HG02840 (cell line): ENCODE measurements around the gene EZR.

Experiments
- ATAC-seq: cut with Tn5 transposase; IDR thresholded peaks from one replicate; pipeline ENCODE4 v1.9.1; 2021; ENCODE audit warnings: mild to moderate bottlenecking, moderate library complexity, moderate number of reproducible peaks; ENCODE audit not compliant: unreplicated experiment, low FRiP score

The EZR gene

DNA sequence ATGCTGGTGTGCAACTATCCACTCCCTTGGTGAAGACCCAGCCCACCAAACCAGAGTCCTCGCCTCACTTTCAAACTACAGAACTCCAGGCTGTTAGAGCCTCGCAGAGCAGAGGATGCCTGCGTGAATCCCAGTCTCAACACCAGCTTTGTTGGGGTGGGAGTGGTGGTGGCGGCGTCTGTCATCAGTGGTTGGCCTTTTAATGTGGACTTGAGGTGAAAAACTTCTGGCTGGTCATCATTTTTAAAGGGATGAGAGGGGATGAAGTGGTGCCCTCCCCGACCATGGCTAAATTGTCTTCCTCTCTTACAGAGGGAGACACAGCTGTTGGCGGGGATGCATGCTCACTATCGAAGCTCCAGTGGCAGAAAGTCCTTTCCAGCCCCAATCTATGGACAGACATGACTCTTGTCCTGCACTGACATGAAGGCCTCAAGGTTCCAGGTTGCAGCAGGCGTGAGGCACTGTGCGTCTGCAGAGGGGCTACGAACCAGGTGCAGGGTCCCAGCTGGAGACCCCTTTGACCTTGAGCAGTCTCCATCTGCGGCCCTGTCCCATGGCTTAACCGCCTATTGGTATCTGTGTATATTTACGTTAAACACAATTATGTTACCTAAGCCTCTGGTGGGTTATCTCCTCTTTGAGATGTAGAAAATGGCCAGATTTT is 54.9 kb downstream of the EZR start:
- no peak for ATAC-seq

DNA sequence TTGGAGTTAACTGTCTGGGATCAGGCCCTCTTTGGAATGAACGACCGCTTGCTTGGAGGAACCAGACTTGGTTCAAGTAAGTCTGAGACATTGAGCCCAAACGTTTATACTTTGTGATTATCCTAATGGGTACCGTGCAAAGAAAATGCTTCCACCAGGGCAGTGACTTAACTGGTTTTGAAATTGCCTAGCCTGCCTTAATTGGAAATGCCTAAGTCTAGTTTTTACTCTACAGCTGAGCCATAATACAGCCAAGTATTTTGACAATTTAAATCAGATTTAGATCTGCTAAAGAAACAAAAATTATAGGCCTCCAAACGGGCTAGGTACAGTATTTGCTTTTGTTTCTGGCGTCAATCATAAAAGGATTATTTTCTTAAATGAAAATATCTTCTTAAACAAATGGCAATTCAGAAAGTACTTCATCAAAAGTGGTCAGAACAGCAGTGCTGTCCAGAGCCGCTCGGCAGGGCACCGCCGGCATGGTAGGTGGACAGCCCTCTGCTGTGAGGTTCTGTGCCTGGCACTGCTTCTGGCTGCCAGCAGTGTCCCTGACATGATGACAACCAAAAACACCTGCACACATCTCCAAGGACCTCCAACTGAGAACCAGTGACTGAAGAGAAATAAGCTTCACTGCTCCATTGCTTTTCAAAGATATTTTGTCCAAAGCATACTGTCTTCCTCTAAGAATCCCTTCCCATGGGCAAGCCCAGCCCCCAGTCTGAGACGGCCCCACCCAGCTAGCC is 55.6 kb downstream of the EZR start:
- no peak for ATAC-seq

DNA sequence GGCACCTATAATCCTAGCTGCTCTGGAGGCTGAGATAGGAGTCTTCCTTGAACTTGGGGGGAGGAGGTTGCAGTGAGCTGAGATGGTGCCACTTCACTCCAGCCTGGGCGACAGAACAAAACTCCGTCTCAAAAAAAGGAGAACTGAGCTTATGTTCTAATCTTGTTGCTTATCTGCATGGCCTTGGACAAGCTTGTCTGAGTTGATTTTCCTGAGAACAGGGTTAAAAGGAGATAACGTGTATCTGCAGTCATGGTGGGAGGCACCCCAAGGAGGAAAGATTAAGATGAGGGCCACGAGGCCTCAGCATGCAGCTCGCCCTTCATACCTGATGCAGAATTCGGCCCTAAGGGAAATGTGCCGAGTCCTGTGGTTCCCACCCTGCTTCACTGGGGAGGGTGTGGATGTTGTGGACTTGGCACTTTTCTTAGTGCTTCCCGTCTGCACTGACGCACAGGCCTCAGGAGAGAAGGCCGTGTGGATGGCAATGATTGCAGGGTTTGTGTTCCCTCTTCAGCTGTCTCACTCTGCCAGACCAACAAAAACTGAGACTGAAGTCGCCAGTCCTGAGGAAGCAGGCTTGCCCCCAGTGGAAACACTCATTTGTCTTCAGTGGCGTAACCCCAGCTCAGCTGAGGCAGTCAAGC is 56.3 kb downstream of the EZR start:
- ATAC-seq = no peak

- no peak for ATAC-seq
These were observed 57.4 kb downstream of the EZR start for GRCh38 chr6:158761746-158762145.

DNA sequence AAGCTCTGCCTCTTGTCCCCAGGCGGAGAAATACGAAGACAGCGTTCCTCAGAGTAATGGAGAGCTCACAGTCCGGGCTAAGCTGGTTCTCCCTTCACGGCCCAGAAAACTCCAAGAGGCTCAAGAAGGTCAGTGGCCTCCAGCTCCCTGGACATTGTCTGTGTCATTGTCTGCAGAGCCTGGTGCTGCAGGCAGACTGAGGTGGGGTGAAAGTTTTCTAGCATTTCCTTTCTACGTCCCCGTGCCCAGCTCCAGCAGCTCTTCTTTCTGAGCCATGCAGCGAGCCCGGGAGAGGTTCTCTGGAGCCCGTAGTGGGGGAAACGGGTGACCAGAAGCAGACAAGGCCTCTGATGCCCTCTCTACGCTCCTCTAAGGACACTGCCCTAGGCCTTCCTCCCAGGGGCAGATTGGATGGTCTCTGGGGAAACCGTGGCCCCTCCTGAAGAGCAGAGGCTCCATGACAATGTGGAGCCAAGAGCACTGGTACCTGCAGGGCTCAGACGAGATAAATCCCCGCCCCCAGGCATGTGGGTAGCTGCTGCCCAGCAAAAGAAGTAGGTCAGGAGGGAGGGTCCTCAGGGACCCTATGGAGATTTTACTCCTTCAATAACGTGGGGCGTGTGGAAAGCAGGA is 58.4 kb downstream of the EZR start:
- no peak for ATAC-seq

- ATAC-seq = no peak
These were observed 59.1 kb downstream of the EZR start for GRCh38 chr6:158759966-158760617.

DNA sequence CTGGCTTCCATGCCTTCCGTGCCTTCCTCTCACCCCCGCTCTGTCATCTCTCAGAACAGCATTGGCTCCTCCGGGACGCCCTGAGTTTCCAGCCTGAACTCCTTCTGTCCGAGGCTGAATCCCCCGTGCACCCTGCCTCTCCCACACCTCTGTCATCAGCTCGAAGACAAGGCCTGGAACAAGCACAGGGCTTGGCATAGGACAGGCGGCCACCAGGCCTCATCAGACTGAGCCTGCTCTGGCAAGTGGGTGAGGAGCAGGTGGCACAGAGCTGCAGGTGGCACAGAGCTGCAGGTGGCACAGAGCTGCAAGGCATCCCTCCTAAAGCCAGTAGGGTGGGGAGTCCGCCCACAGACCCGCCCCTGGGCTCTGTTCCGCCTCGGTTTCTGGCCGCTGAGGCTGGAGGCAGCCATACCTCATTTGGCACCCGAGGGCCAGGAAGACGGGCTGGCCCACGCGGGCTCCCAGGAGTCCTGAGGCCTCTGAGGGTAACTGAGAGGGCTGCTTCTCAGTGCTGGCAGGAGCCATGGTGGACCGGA is 60.2 kb downstream of the EZR start:
- ATAC-seq = no peak

GRCh38 chr6:158758451-158758860 is 60.7 kb downstream of the EZR start:
- ATAC-seq = no peak

GRCh38 chr6:158757753-158758090 is 61.4 kb downstream of the EZR start:
- ATAC-seq = no peak

- ATAC-seq = no peak
These were observed 62.0 kb downstream of the EZR start for GRCh38 chr6:158756977-158757752.

- no peak for ATAC-seq
These were observed 63.0 kb downstream of the EZR start for GRCh38 chr6:158756126-158756525.

DNA sequence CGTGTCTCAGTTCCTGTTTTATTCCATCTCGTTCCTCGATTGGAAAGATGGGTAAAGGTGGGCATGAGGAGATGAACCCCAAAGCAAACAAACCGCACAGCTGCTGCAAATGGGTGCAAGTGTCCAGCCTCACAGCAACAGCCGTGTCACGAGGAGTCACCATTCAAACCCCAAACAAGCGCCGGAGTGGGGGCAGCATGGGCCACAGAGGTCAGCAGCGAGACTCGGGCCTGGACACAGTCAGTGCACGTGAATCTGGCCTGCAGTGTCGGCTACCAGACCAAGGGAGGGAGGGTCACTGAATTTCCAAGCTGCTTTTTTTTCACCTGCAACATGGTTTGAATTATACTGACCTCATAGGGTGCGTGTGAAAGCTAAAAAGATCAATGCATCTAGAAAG is 63.5 kb downstream of the EZR start:
- ATAC-seq = no peak

DNA sequence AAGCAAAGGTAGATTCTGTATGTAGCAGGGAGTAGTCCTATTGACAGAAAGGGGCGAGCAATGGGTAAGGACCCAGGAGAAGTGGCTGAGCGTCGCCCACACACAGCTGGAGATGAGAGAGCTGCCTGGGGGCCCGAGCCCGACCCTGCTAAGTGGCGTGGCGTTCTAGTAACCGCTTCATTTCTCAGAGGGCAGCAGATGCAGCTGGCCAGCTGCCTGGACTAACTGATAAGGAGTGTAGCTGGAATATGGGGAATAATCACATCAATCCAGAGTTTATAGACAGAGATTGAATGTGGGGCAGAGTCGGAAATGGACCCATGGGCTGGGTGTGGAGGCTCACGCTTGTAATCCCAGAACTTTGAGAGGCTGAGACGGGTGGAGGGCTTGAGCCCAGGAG is 64.4 kb downstream of the EZR start:
- no peak for ATAC-seq

GRCh38 chr6:158753811-158754210 is 65.4 kb downstream of the EZR start:
- no peak for ATAC-seq

DNA sequence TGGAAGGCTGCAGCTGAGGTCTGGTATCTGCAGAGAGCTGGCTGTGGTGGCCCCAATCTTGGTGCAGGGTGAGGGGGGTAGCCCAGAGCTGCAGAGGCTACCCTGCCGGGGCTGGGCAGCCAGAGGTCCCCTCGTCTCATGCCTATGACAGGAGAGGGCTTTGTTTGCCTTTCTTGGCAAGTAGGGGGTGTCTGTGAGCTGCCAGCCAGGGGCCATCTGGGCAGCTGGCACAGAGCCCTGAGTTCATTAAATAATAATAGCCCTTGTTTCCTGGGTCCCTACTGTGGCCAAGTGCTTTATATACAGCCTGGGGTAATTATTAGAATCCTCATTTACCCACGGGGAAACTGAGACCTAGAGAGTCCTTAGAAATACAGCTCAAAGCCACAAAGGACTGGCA is 66.6 kb downstream of the EZR start:
- ATAC-seq = no peak

GRCh38 chr6:158751921-158752320 is 67.2 kb downstream of the EZR start:
- no peak for ATAC-seq

GRCh38 chr6:158751224-158751623 is 67.9 kb downstream of the EZR start:
- ATAC-seq = no peak

GRCh38 chr6:158744986-158745430 is 74.2 kb downstream of the EZR start:
- no peak for ATAC-seq

GRCh38 chr6:158743033-158743651 is 76.0 kb downstream of the EZR start:
- ATAC-seq = no peak
